K562 (cell line): Measurements from ENCODE around the gene USP5. TPM values are rescaled to one million over a fixed set of nuclear protein-coding genes. Genes with fewer than 3 reads are reported as not detected.

Source experiments
- DDX20 ChIP-seq: fragments of 450-650 bp; IDR thresholded peaks from 2 replicates; pipeline ENCODE4 v1.6.1; 2016; ENCODE audit warnings: missing genetic modification characterization, low read depth, mild to moderate bottlenecking, missing compliant biosample characterization, moderate library complexity
- HDAC1 ChIP-seq, 2 experiments: fragments of 450-650 bp; IDR thresholded peaks; 2 replicates each; pipeline ENCODE4 v1.6.1; 2016 to 2017; ENCODE audit warnings: inconsistent platforms in 1 of 2, mild to moderate bottlenecking in 1 of 2, moderate library complexity in 1 of 2
- JUND ChIP-seq, 2 experiments: IDR thresholded peaks; 2 replicates in 1 of 2; 3 replicates in 1 of 2; pipeline ENCODE4 v1.6.1; 2011; ENCODE audit warnings: borderline replicate concordance in 2 of 2, low read depth in 2 of 2, low read length in 2 of 2, improper control_type of control experiment in 1 of 2, missing biosample characterization in 1 of 2, missing genetic modification characterization in 1 of 2, missing genetic modification reagents in 1 of 2
- NR2F6 ChIP-seq: fragments of 450-650 bp; formaldehyde crosslinking; IDR thresholded peaks from 2 replicates; pipeline ENCODE4 v1.4.0; 2020; ENCODE audit warnings: mild to moderate bottlenecking
- PCBP2 ChIP-seq: fragments of 200-400 bp; formaldehyde crosslinking; IDR thresholded peaks from 2 replicates; pipeline ENCODE4 v1.6.1; 2018; ENCODE audit warnings: low read length, low read depth, mild to moderate bottlenecking, moderate library complexity; ENCODE audit not compliant: poor library complexity, severe bottlenecking
- PTRF ChIP-seq: fragments of 450-650 bp; IDR thresholded peaks from 2 replicates; pipeline ENCODE4 v1.6.1; 2016; ENCODE audit warnings: mild to moderate bottlenecking, missing genetic modification characterization, missing compliant biosample characterization
- STAT5A ChIP-seq: IDR thresholded peaks from 2 replicates; pipeline ENCODE4 v1.6.1; 2012; ENCODE audit warnings: low read length, inconsistent platforms, borderline replicate concordance
- TEAD4 ChIP-seq, 2 experiments: sonication (generic) in 1 of 2; formaldehyde crosslinking in 1 of 2; IDR thresholded peaks; 2 replicates each; pipeline versions ENCODE4 v1.6.1 to v1.8.0; 2012 to 2022; ENCODE audit warnings: borderline replicate concordance in 1 of 2, inconsistent platforms in 1 of 2, low read length in 1 of 2, mild to moderate bottlenecking in 1 of 2, missing genetic modification reagents in 1 of 2
- polyA plus RNA-seq, 8 experiments: library from polyadenylated mRNA; depleted of rRNA in 4 of 8; stranded (reverse) in 5 of 8; unstranded in 3 of 8; fragments of >200 nt; fragmentation: Nextera tagmentation in 2 of 8; fragmentation: Illumina TruSeq in 1 of 8; extraction: Ambion mirVana in 2 of 8; extraction: Trizol in 1 of 8; gene quantifications; 2 replicates each; pipeline versions ENCODE4 v1.2.1 to v1.2.3, GENCODE V29; 2011 to 2014; ENCODE audit warnings: inconsistent platforms in 1 of 8, missing spikeins in 1 of 8
- total RNA-seq, 7 experiments: library from RNA; depleted of rRNA in 6 of 7; stranded (reverse); fragments of >200 nt in 6 of 7; fragmentation: Illumina TruSeq in 2 of 7; extraction: Trizol in 2 of 7; gene quantifications; 2 replicates each; pipeline versions ENCODE4 v1.2.1 to v1.2.3, GENCODE V29; 2011 to 2021; ENCODE audit warnings: low replicate concordance in 1 of 7
- TF ChIP-seq, protein P1 (sequence below), 3 experiments: fragments of 200-800 bp in 1 of 3; fragments of 250-450 bp in 1 of 3; fragments of 450-650 bp in 1 of 3; sonication (Bioruptor Pico) in 1 of 3; sonication (Bioruptor generic) in 1 of 3; formaldehyde crosslinking in 1 of 3; IDR thresholded peaks; 2 replicates each; pipeline versions ENCODE4 v1.6.1 to v1.8.0; 2016 to 2022; ENCODE audit warnings: mild to moderate bottlenecking in 2 of 3, missing genetic modification characterization in 2 of 3, missing compliant biosample characterization in 1 of 3, moderate library complexity in 1 of 3
- TF ChIP-seq, protein P2 (sequence below): sonication (generic); formaldehyde crosslinking; IDR thresholded peaks from 2 replicates; pipeline ENCODE4 v1.4.0; 2020; ENCODE audit warnings: mild to moderate bottlenecking, missing genetic modification reagents
- TF ChIP-seq, protein P3 (sequence below): fragments of 250-450 bp; sonication (Bioruptor Pico); IDR thresholded peaks from 2 replicates; pipeline ENCODE4 v1.8.0; 2022; ENCODE audit warnings: moderate library complexity, mild to moderate bottlenecking, inconsistent platforms
- TF ChIP-seq, protein P4 (sequence below): fragments of 250-450 bp; sonication (Bioruptor Pico); IDR thresholded peaks from 2 replicates; pipeline ENCODE4 v1.5.0; 2021; ENCODE audit warnings: mild to moderate bottlenecking, moderate library complexity

Gene USP5
- total and polyA plus RNA-seq, 9 of the 15 experiments (the other 6 are each of a cell fraction or from before 2014, with no cell fraction given): 1.4 to 107 (median 48.6) TPM

DNA sequence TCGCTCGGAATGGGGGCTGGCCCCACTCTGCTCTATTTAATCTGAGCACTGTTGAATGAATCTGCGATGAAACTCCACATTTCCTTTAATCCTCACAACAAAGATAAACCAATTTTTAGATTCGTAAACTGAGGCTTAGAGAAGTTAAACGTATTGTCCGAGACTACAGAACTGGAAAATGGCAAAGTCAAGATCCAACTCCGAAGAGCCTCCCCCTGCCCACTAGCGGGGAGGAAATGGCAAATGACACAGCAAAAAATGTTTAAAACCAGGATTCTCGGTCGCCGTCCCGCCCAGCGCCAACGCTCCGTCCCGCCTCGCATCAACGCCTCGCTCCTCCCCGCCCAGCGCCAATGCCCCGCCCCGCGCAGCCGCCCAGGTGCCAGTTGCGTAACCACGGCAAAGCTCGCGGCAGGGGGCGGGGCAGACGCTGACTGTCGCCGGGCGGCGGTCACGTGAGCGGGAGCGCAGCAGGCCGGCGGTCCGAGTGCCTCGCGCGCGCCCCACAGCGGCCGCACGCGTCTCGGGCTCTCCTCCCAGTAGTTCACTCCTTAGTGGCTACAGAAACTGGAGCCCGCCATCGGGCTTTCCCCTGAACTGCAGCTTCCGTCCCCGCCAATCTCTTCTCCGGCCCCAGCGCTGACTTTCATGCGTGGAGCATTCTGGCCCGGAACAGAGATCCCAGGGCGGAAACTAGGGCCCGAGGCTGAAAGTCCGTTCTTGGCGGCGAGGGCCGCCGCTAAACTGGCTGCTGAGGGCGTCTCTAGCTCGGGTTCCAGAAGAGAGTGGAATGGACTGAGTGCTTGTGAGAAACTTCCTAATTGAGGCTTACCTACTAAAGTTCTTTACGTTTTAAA is 39.1 kb downstream of the USP5 start (continued):
- TF ChIP-seq, protein P1, sequence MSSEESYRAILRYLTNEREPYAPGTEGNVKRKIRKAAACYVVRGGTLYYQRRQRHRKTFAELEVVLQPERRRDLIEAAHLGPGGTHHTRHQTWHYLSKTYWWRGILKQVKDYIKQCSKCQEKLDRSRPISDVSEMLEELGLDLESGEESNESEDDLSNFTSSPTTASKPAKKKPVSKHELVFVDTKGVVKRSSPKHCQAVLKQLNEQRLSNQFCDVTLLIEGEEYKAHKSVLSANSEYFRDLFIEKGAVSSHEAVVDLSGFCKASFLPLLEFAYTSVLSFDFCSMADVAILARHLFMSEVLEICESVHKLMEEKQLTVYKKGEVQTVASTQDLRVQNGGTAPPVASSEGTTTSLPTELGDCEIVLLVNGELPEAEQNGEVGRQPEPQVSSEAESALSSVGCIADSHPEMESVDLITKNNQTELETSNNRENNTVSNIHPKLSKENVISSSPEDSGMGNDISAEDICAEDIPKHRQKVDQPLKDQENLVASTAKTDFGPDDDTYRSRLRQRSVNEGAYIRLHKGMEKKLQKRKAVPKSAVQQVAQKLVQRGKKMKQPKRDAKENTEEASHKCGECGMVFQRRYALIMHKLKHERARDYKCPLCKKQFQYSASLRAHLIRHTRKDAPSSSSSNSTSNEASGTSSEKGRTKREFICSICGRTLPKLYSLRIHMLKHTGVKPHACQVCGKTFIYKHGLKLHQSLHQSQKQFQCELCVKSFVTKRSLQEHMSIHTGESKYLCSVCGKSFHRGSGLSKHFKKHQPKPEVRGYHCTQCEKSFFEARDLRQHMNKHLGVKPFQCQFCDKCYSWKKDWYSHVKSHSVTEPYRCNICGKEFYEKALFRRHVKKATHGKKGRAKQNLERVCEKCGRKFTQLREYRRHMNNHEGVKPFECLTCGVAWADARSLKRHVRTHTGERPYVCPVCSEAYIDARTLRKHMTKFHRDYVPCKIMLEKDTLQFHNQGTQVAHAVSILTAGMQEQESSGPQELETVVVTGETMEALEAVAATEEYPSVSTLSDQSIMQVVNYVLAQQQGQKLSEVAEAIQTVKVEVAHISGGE (CRISPR knock-in tag; IDR thresholded peaks at IDR 0.05): peak in 1 of 3 experiments; percentile 81; a peak in 2 of 6 replicates
- no peak for TF ChIP-seq NR2F6 (CRISPR knock-in tag)
- TF ChIP-seq STAT5A: no peak
- TF ChIP-seq, protein P2, sequence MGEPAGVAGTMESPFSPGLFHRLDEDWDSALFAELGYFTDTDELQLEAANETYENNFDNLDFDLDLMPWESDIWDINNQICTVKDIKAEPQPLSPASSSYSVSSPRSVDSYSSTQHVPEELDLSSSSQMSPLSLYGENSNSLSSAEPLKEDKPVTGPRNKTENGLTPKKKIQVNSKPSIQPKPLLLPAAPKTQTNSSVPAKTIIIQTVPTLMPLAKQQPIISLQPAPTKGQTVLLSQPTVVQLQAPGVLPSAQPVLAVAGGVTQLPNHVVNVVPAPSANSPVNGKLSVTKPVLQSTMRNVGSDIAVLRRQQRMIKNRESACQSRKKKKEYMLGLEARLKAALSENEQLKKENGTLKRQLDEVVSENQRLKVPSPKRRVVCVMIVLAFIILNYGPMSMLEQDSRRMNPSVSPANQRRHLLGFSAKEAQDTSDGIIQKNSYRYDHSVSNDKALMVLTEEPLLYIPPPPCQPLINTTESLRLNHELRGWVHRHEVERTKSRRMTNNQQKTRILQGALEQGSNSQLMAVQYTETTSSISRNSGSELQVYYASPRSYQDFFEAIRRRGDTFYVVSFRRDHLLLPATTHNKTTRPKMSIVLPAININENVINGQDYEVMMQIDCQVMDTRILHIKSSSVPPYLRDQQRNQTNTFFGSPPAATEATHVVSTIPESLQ (CRISPR knock-in tag): no peak
- TF ChIP-seq JUND (IDR thresholded peaks at IDR 0.05; ENCODE audit: borderline replicate concordance, low read depth, low read length): peak; percentile 56
- TF ChIP-seq JUND (tag; IDR thresholded peaks at IDR 0.05; ENCODE audit: borderline replicate concordance, low read depth, low read length): peak; percentile 48; the same call in 1 of the 3 replicates
- no peak for TF ChIP-seq DDX20
- TF ChIP-seq, protein P3, sequence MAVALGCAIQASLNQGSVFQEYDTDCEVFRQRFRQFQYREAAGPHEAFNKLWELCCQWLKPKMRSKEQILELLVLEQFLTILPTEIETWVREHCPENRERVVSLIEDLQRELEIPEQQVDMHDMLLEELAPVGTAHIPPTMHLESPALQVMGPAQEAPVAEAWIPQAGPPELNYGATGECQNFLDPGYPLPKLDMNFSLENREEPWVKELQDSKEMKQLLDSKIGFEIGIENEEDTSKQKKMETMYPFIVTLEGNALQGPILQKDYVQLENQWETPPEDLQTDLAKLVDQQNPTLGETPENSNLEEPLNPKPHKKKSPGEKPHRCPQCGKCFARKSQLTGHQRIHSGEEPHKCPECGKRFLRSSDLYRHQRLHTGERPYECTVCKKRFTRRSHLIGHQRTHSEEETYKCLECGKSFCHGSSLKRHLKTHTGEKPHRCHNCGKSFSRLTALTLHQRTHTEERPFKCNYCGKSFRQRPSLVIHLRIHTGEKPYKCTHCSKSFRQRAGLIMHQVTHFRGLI (CRISPR knock-in tag): no peak
- TF ChIP-seq TEAD4 (IDR thresholded peaks at IDR 0.05; ENCODE audit: low read length): peak; percentile 33; the same call in 1 of the 2 replicates
- no peak for TF ChIP-seq TEAD4 (CRISPR knock-in tag; IDR thresholded peaks at IDR 0.05; ENCODE audit: borderline replicate concordance)
- TF ChIP-seq PTRF (tag): no peak
- TF ChIP-seq HDAC1 (IDR thresholded peaks at IDR 0.05): no peak
- no peak for TF ChIP-seq PCBP2
- TF ChIP-seq, protein P4, sequence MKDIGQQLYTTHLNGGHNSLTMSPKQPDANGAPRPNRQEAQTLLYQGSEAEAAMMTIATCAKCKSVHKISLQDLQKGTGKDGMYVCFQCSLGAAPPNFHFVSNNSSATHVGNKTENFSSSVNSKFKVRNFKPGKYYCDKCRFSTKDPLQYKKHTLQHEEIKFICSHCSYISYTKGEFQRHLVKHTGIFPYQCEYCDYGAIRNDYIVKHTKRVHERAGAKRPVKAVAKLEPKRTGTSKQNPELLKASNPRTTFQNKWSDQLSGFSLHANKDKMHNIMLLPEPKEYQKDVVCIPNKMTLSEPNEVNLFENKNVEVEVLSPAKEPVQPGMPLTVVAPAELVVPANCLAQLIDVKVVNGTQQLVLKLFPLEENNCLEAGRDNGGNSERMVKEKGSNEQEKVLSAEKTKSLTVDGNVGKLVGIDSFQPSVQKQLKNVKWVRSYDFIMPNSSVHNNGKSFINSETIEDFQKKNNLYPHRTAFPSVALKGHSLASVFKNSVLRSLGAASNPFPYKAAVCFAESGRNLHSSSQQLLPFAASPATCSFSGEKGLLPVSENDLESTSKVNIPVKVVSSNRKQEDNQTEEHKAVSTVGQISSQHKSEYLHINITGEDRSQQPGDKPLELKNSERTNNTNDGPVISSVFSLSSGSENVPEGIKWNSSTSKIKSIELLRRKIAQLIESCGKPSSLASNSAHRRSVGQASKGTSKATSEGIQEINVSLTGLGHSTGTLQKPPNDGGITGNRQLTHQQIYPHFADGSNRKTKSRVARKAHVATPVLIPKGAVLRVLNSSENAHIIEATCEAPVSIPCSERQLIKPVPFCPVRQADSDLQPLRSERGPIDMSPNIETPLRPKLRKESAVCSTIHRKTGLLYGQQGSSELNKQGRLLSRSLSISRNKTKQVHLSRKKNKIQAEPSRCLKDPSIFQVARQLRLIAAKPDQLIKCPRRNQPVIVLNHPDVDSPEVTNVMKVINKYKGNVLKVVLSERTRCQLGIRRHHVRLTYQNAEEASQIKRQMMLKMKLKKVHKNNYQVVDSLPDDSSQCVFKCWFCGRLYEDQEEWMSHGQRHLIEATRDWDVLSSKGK (CRISPR knock-in tag): no peak
